Panc1 (cell line): Measurements from ENCODE around the gene GAL3ST3.

Experiments used
- CTCF ChIP-seq: fragments of 450-650 bp; IDR thresholded peaks from 2 replicates; pipeline ENCODE4 v1.5.1; 2017; ENCODE audit warnings: mild to moderate bottlenecking
- POLR2AphosphoS5 ChIP-seq: IDR thresholded peaks from 2 replicates; pipeline ENCODE4 v1.6.1; 2012; ENCODE audit warnings: mild to moderate bottlenecking, low read depth, low read length, moderate library complexity
- SIN3A ChIP-seq: IDR thresholded peaks from 2 replicates; pipeline ENCODE4 v1.6.1; 2012; ENCODE audit warnings: low read depth, mild to moderate bottlenecking, low read length, moderate library complexity, borderline replicate concordance; ENCODE audit not compliant: insufficient read depth

DNA sequence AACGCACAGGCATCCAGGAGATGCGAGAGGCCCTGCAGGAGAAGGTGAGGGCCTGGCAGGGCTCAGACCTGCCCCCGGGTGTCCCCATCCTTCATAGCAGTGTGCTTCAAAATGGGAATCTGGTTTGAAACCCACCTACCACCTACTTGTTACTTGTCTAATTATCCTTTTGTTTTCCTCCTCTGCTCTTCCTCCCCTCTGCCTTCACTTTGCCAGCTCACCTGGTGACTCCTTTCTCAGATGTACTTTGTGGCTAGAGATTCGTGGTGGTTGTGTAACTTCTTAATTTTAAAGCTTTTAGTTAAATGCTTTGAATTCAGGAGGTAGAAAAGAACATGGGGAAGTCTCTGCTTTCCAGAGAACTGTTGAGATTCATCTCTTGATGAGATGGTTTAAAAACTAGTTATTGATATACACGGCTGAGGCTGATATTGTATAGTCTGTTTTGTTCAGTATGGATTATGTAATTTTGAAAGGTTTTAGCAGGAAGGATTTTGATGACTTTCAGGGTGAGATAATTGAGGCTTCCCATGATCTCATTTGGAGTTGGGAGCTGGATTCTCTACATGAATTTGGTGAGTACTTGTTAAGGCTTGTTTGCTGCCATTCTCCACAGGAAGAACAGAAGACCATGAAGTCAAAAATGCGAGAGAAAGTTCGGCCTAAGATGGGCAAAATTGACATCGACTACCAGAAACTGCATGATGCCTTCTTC is 11.2 kb upstream of the GAL3ST3 start:
- TF ChIP-seq CTCF (no peak), SIN3A (no peak), POLR2AphosphoS5 (no peak)
